Neuronal stem cell (in vitro differentiated cells): Measurements from ENCODE around the gene PLXNA4.
A peak's percentile ranks its signal among the peaks of the same experiment; 100 is the strongest.

Source experiments
- DNase-seq: peaks from one replicate; pipeline ENCODE4 v3.0.0-alpha.2; 2013; ENCODE audit warnings: low spot score
- H2AFZ ChIP-seq: one replicate; pipeline ENCODE4 v1.6.1; 2013; ENCODE audit warnings: mild to moderate bottlenecking, low read length, inconsistent platforms
- H2AK5ac ChIP-seq: 2 replicates; pipeline ENCODE4 v1.6.1; 2013; ENCODE audit warnings: low read depth, mild to moderate bottlenecking, inconsistent platforms, low read length, moderate library complexity, mixed read lengths
- H2BK120ac ChIP-seq: 2 replicates; pipeline ENCODE4 v1.6.1; 2013; ENCODE audit warnings: low read depth, mild to moderate bottlenecking, inconsistent platforms, low read length, moderate library complexity, mixed read lengths
- H2BK12ac ChIP-seq: one replicate; pipeline ENCODE4 v1.6.1; 2013; ENCODE audit warnings: low read length, inconsistent platforms
- H2BK15ac ChIP-seq: 2 replicates; pipeline ENCODE4 v1.6.1; 2013; ENCODE audit warnings: mild to moderate bottlenecking, low read length, inconsistent platforms, mixed read lengths
- H2BK5ac ChIP-seq: one replicate; pipeline ENCODE4 v1.6.1; 2013; ENCODE audit warnings: inconsistent platforms, mild to moderate bottlenecking, low read length, moderate library complexity
- H3K14ac ChIP-seq: one replicate; pipeline ENCODE4 v1.6.1; 2013; ENCODE audit warnings: low read length, inconsistent platforms
- H3K18ac ChIP-seq: 2 replicates; pipeline ENCODE4 v1.6.1; 2013; ENCODE audit warnings: low read length, inconsistent platforms
- H3K23ac ChIP-seq: 2 replicates; pipeline ENCODE4 v1.6.1; 2013; ENCODE audit warnings: low read depth, mild to moderate bottlenecking, mixed read lengths, low read length, inconsistent platforms; ENCODE audit not compliant: poor library complexity
- H3K27ac ChIP-seq: replicated peaks from 3 replicates; pipeline ENCODE4 v1.5.1; 2013; ENCODE audit warnings: low read length, inconsistent platforms
- H3K27me3 ChIP-seq, 3 experiments: 2 replicates each; pipeline ENCODE4 v1.6.1; 2013; ENCODE audit warnings: low read length in 3 of 3, mild to moderate bottlenecking in 2 of 3, inconsistent platforms in 1 of 3, low read depth in 1 of 3, mixed read lengths in 1 of 3, moderate library complexity in 1 of 3; ENCODE audit not compliant: control insufficient read depth in 3 of 3, insufficient read depth in 3 of 3
- H3K36me3 ChIP-seq, 2 donors: replicated peaks in 1 of 2; 2 replicates each; pipeline ENCODE4 v1.6.1; 2013; ENCODE audit warnings: low read length in 2 of 2; ENCODE audit not compliant: control insufficient read depth in 2 of 2, insufficient read depth in 2 of 2
- H3K4ac ChIP-seq: 2 replicates; pipeline ENCODE4 v1.6.1; 2013; ENCODE audit warnings: inconsistent platforms, mild to moderate bottlenecking, low read length, moderate library complexity
- H3K4me1 ChIP-seq, 2 donors: 1 replicate in 1 of 2; 2 replicates in 1 of 2; pipeline ENCODE4 v1.6.1; 2013; ENCODE audit warnings: low read length in 2 of 2, low read depth in 1 of 2; ENCODE audit not compliant: control insufficient read depth in 2 of 2, insufficient read depth in 1 of 2
- H3K4me2 ChIP-seq: one replicate; pipeline ENCODE4 v1.6.1; 2013; ENCODE audit warnings: mild to moderate bottlenecking, low read length, inconsistent platforms; ENCODE audit not compliant: insufficient read depth, poor library complexity, severe bottlenecking
- H3K4me3 ChIP-seq, 2 donors: 2 replicates each; pipeline ENCODE4 v1.5.1; 2013; ENCODE audit warnings: low read length in 2 of 2, mild to moderate bottlenecking in 2 of 2, inconsistent platforms in 1 of 2, moderate library complexity in 1 of 2
- H3K79me1 ChIP-seq: one replicate; pipeline ENCODE4 v1.6.1; 2013; ENCODE audit warnings: low read depth, mild to moderate bottlenecking, inconsistent platforms, low read length, moderate library complexity
- H3K9ac ChIP-seq: one replicate; pipeline ENCODE4 v1.6.1; 2013; ENCODE audit warnings: mild to moderate bottlenecking, low read depth, low read length, inconsistent platforms; ENCODE audit not compliant: poor library complexity
- H3K9me3 ChIP-seq, 2 donors: replicated peaks in 1 of 2; 2 replicates each; pipeline versions ENCODE3 to v1.6.1; 2013; ENCODE audit warnings: low read length in 2 of 2, mild to moderate bottlenecking in 2 of 2, inconsistent platforms in 1 of 2, low read depth in 1 of 2, mixed read lengths in 1 of 2, moderate library complexity in 1 of 2; ENCODE audit not compliant: control insufficient read depth in 2 of 2, insufficient read depth in 1 of 2
- H4K8ac ChIP-seq: one replicate; pipeline ENCODE4 v1.6.1; 2013; ENCODE audit warnings: low read depth, mild to moderate bottlenecking, inconsistent platforms, low read length, moderate library complexity
- H4K91ac ChIP-seq: one replicate; pipeline ENCODE4 v1.6.1; 2013; ENCODE audit warnings: low read length, low read depth, mild to moderate bottlenecking, inconsistent platforms; ENCODE audit not compliant: poor library complexity
- WGBS, 2 donors: extraction: QIAGEN DNeasy Blood & Tissue Kit; methylation state at CpG; one replicate each; pipeline ENCODE4 v1.1.7; 2013; ENCODE audit warnings: missing lambda C conversion rate in 2 of 2, mixed read lengths in 1 of 2; ENCODE audit not compliant: insufficient read length in 2 of 2, insufficient replicate concordance in 1 of 2; ENCODE audit errors: extremely low coverage in 2 of 2; 5-methylcytosine and 5-hydroxymethylcytosine counted together

The PLXNA4 gene

GRCh38 chr7:132333301-132333700, 243.0 kb downstream of the PLXNA4 start:
- Histone ChIP-seq H3K4me3 (no peak overlapping the region), H2AK5ac (no peak overlapping the region), H4K8ac (no peak overlapping the region), H3K27me3 (no peaks in the 10 kb centered on the region), H4K91ac (no peak overlapping the region), H3K9me3 (no peaks in the 10 kb centered on the region), H3K4me1 (peaks cover 0 to under 1% of the 10 kb centered on the region in 2 donors), H2BK5ac (no peak overlapping the region), H3K18ac (no peak overlapping the region), H2BK120ac (no peak overlapping the region), H2AFZ (no peak overlapping the region), H3K4ac (no peak overlapping the region), H3K36me3 (no peaks in the 10 kb centered on the region), H3K27ac (no peak overlapping the region), H2BK12ac (no peak overlapping the region), H3K79me1 (no peaks in the 10 kb centered on the region), H2BK15ac (no peak overlapping the region), H3K14ac (no peak overlapping the region), H3K23ac (no peak overlapping the region), H3K9ac (no peak overlapping the region), H3K4me2 (no peak overlapping the region)
- no CpG with 5 or more reads among the region's 2 CpGs for WGBS, 2 donors
- no peak for DNase-seq

DNA sequence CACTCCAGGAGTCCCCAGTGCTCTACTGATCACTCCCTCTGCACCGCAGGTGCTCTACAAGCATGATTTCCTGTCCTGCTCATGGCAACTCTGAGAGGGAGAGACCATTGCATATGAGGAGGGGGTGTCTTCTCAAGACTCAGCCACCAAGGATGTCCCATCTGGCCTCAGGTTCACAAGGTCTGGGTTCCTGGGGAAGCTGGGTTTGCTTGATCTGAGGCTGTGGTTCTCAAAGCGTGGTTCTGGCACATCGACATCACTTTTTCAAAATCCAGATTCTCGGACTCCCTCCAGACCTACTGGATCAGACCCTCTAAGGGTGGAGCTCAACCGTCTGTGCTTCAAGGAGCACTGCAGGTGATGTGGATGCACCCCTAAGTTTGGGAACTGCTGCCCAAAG, 247.5 kb downstream of the PLXNA4 start:
- no peak overlapping the region for H3K18ac ChIP-seq
- WGBS, 2 donors: no CpG with 5 or more reads among the region's 5 CpGs
- no peaks in the 10 kb centered on the region for H3K36me3 ChIP-seq
- DNase-seq: no peak
- H4K8ac ChIP-seq: no peak overlapping the region
- H3K27ac ChIP-seq: no peak overlapping the region
- H3K4me2 ChIP-seq: no peak overlapping the region
- H3K27me3 ChIP-seq: peaks cover 0 to 4% (median 0%) of the 10 kb centered on the region in 3 experiments
- no peaks in the 10 kb centered on the region for H3K79me1 ChIP-seq
- H3K9me3 ChIP-seq: no peaks in the 10 kb centered on the region
- no peak overlapping the region for H3K4me3 ChIP-seq
- H2BK5ac ChIP-seq: no peak overlapping the region
- H2BK120ac ChIP-seq: no peak overlapping the region
- H3K14ac ChIP-seq: no peak overlapping the region
- H2AFZ ChIP-seq: no peak overlapping the region
- peaks cover 0 to 3% of the 10 kb centered on the region in 2 donors for H3K4me1 ChIP-seq
- H3K23ac ChIP-seq: no peak overlapping the region
- H3K4ac ChIP-seq: no peak overlapping the region
- no peak overlapping the region for H3K9ac ChIP-seq
- no peak overlapping the region for H2BK12ac ChIP-seq
- H2BK15ac ChIP-seq: no peak overlapping the region
- H4K91ac ChIP-seq: no peak overlapping the region
- H2AK5ac ChIP-seq: no peak overlapping the region

- Histone ChIP-seq H3K27me3 (peaks cover 0 to 4% (median 0%) of the 10 kb centered on the region in 3 experiments), H4K91ac (no peak overlapping the region), H3K14ac (no peak overlapping the region), H3K27ac (no peak overlapping the region), H2BK120ac (no peak overlapping the region), H3K23ac (no peak overlapping the region), H2BK12ac (no peak overlapping the region), H3K4me1 (peaks cover 0 to 3% of the 10 kb centered on the region in 2 donors), H2BK5ac (no peak overlapping the region), H2BK15ac (no peak overlapping the region), H3K4ac (no peak overlapping the region), H2AK5ac (peak overlapping the region; percentile 25), H3K36me3 (no peaks in the 10 kb centered on the region), H4K8ac (no peak overlapping the region), H3K79me1 (no peaks in the 10 kb centered on the region), H2AFZ (no peak overlapping the region), H3K9ac (no peak overlapping the region), H3K18ac (no peak overlapping the region), H3K4me2 (no peak overlapping the region), H3K9me3 (no peaks in the 10 kb centered on the region), H3K4me3 (no peak overlapping the region)
- no CpG with 5 or more reads among the region's 13 CpGs for WGBS, 2 donors
- DNase-seq: no peak
Measured at GRCh38 chr7:132328047-132328620, 248.1 kb downstream of the PLXNA4 start.

GRCh38 chr7:132326878-132327589, 249.2 kb downstream of the PLXNA4 start:
- Histone ChIP-seq H2BK5ac (no peak overlapping the region), H2BK120ac (no peak overlapping the region), H3K4ac (no peak overlapping the region), H3K9me3 (no peaks in the 10 kb centered on the region), H3K79me1 (no peaks in the 10 kb centered on the region), H3K27me3 (peaks cover 0 to 4% (median 0%) of the 10 kb centered on the region in 3 experiments), H2AK5ac (no peak overlapping the region), H3K4me2 (no peak overlapping the region), H3K4me3 (no peak overlapping the region), H3K4me1 (peaks cover 0 to 3% of the 10 kb centered on the region in 2 donors), H3K27ac (no peak overlapping the region), H3K14ac (no peak overlapping the region), H3K9ac (no peak overlapping the region), H2BK12ac (no peak overlapping the region), H3K36me3 (no peaks in the 10 kb centered on the region), H2AFZ (no peak overlapping the region), H2BK15ac (no peak overlapping the region), H3K23ac (no peak overlapping the region), H4K91ac (no peak overlapping the region), H3K18ac (no peak overlapping the region), H4K8ac (no peak overlapping the region)
- no peak for DNase-seq
- WGBS, 2 donors: no CpG with 5 or more reads among the region's 1 CpG
